Adrenal gland (tissue), 5 donors: ENCODE data around the gene CCDC142.

Source experiments
- CTCF ChIP-seq, 6 experiments: fragments of 450-650 bp in 4 of 6; fragments of 200-600 bp in 2 of 6; sonication (generic) in 1 of 6; IDR thresholded peaks; 1 replicate in 5 of 6; 2 replicates in 1 of 6; pipeline versions ENCODE4 v1.5.1 to v1.8.0; 2016 to 2021; ENCODE audit warnings: antibody characterized with exemption in 6 of 6, mild to moderate bottlenecking in 2 of 6, moderate library complexity in 1 of 6
- POLR2A ChIP-seq, 2 donors: fragments of 450-650 bp; IDR thresholded peaks; one replicate each; pipeline ENCODE4 v1.6.1; 2017; ENCODE audit warnings: antibody characterized with exemption in 2 of 2, mild to moderate bottlenecking in 2 of 2, moderate library complexity in 1 of 2
- donor health status: DM: no; HTN: no; CAD: no.

DNA sequence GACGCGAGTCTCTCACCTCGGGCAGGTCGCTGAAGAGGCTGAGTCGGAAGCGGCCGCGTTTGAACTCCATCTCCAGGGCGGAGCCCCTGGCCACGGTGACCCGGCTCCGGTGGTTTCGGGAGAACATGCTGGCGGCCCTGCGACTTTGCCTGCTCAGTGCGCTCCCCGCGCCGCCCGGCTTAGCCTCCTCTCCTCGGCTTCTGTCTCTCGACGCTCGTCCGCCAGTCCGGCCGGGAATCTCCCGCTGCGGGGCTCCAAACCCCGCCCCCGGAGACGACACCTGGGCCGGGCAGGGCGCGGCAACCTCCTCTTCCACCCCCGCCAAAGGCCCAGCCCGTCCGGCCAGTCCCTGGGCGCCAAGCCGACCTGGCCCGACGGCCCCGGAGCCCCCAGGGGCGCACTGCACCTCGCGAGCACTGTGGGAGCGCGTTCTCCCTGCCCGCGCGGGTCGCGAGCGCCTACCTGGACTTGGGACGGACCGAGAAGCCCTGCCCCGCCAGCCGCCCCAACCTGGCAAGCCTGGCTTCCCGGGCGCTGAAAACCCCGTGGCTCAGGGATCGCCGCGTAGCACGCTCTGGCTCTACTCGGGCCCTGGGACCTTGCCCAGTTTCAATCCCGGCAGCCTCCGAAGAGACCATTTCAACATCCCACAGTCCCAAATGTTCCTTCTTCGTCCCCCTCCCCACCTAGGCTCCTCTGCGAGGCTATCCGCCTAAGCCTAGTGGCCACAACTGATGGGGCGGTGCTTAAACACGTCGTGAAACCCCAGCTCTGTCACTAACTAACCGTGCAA lies 40.9 kb downstream of the CCDC142 start, which contains the start of gene RTKN:
- TF ChIP-seq CTCF (IDR thresholded peaks at IDR 0.05) (no peak), POLR2A (IDR thresholded peaks at IDR 0.05) (no peak)
